GM19240 (cell line): ENCODE measurements around the gene COL6A1.
"Not testable (repeated sequence)": the region's sequence is repeated elsewhere in the genome, so short reads cannot be mapped to it uniquely, and the experiment has no call there.

Experiments used
- DNase-seq: peaks from one replicate; pipeline ENCODE4 v3.0.0; 2011; ENCODE audit warnings: low spot score; ENCODE audit not compliant: insufficient read length

COL6A1 gene

GRCh38 chr21:45965084-45965809 lies 16.3 kb upstream of the COL6A1 start:
- no peak for DNase-seq

- no peak for DNase-seq
Observed at GRCh38 chr21:45966791-45967394, 14.7 kb upstream of the COL6A1 start.

- DNase-seq, result no peak
Observed at GRCh38 chr21:45969921-45970673, 11.5 kb upstream of the COL6A1 start.

GRCh38 chr21:45970674-45971615 lies 10.6 kb upstream of the COL6A1 start:
- no peak for DNase-seq

- no peak for DNase-seq
Observed at GRCh38 chr21:45971616-45972352, 9.8 kb upstream of the COL6A1 start.

- no peak for DNase-seq
Observed at GRCh38 chr21:45972353-45972715, 9.2 kb upstream of the COL6A1 start.

- DNase-seq, result no peak
Observed at GRCh38 chr21:45972716-45973474, 8.7 kb upstream of the COL6A1 start.

- DNase-seq, result peak; percentile 73
Observed at GRCh38 chr21:45973475-45974072, 8.0 kb upstream of the COL6A1 start.

- DNase-seq, result no peak
Observed at GRCh38 chr21:45974073-45975019, 7.2 kb upstream of the COL6A1 start.

GRCh38 chr21:45975020-45975666 lies 6.4 kb upstream of the COL6A1 start:
- no peak for DNase-seq

- not testable (repeated sequence) for DNase-seq
Observed at GRCh38 chr21:45975667-45976409, 5.7 kb upstream of the COL6A1 start.

- DNase-seq, result no peak
Observed at GRCh38 chr21:45976701-45977311, 4.8 kb upstream of the COL6A1 start.

GRCh38 chr21:45977396-45977795 lies 4.2 kb upstream of the COL6A1 start:
- DNase-seq, result no peak

GRCh38 chr21:45979141-45979631 lies 2.4 kb upstream of the COL6A1 start:
- no peak for DNase-seq

- DNase-seq, result no peak
Observed at GRCh38 chr21:45979651-45980050, 1.9 kb upstream of the COL6A1 start.

GRCh38 chr21:45980271-45980670 lies 1.3 kb upstream of the COL6A1 start:
- no peak for DNase-seq

- no peak for DNase-seq
Observed at GRCh38 chr21:45980697-45981096, 873 bp upstream of the COL6A1 start.
